ENCODE measurements around the gene KRTAP10-7. TPM values are rescaled to one million over a fixed set of nuclear protein-coding genes. Genes with fewer than 3 reads are reported as not detected.
"Not testable (repeated sequence)": the region's sequence is repeated elsewhere in the genome, so short reads cannot be mapped to it uniquely, and the experiment has no call there.

KRTAP10-7 gene
- total RNA-seq, 1 donor from 2014 or later: not detected

GRCh38 chr21:44643741-44644310, 43.4 kb downstream of the KRTAP10-7 start:
- Histone ChIP-seq H3K36me3 (no peaks in the 10 kb centered on the region), H3K4me3 (no peak overlapping the region), H3K9me3 (no peaks in the 10 kb centered on the region), H3K27me3 (ENCODE audit: low read depth) (peaks cover 13% of the 10 kb centered on the region), H3K27ac (no peak overlapping the region), H3K4me1 (no peaks in the 10 kb centered on the region)
- ATAC-seq (no peak), DNase-seq (no peak)
- intact Hi-C loops (cut with DNase I): no loop called here
- no peak for TF ChIP-seq CTCF (IDR thresholded peaks at IDR 0.05)

GRCh38 chr21:44644878-44645277, 44.5 kb downstream of the KRTAP10-7 start:
- no peak for TF ChIP-seq CTCF (IDR thresholded peaks at IDR 0.05)
- DNase-seq (no peak), ATAC-seq (no peak)
- H3K9me3 ChIP-seq: no peaks in the 10 kb centered on the region
- H3K27ac ChIP-seq: no peak overlapping the region
- no peak overlapping the region for H3K4me3 ChIP-seq
- peaks cover 2% of the 10 kb centered on the region for H3K27me3 ChIP-seq (ENCODE audit: low read depth)
- no peaks in the 10 kb centered on the region for H3K4me1 ChIP-seq
- intact Hi-C loops (cut with DNase I): no loop called here
- no peaks in the 10 kb centered on the region for H3K36me3 ChIP-seq

- H3K27me3 ChIP-seq (ENCODE audit: low read depth); H3K4me1 ChIP-seq; H3K4me3 ChIP-seq; ATAC-seq; DNase-seq; intact Hi-C loops (cut with DNase I); H3K27ac ChIP-seq; H3K36me3 ChIP-seq; H3K9me3 ChIP-seq: not testable (repeated sequence)
Measured at GRCh38 chr21:44646366-44647221, 46.2 kb downstream of the KRTAP10-7 start, which contains the start of gene KRTAP10-11. Gene KRTAP10-11 (plus strand): TSS chr21:44646414. CDS start chr21:44646459, 45 bp downstream.

- Histone ChIP-seq H3K36me3 (no peaks in the 10 kb centered on the region), H3K4me1 (no peaks in the 10 kb centered on the region), H3K27me3 (ENCODE audit: low read depth) (no peaks in the 10 kb centered on the region), H3K9me3 (no peaks in the 10 kb centered on the region), H3K27ac (no peak overlapping the region), H3K4me3 (no peak overlapping the region)
- no peak for DNase-seq
- no peak for TF ChIP-seq CTCF (IDR thresholded peaks at IDR 0.05)
- intact Hi-C loops (cut with DNase I): no loop called here
- ATAC-seq: no peak
Measured at GRCh38 chr21:44647222-44647552, 46.8 kb downstream of the KRTAP10-7 start.

GRCh38 chr21:44648557-44649311, 48.3 kb downstream of the KRTAP10-7 start:
- Histone ChIP-seq H3K36me3 (no peaks in the 10 kb centered on the region), H3K27ac (no peak overlapping the region), H3K4me3 (no peak overlapping the region), H3K27me3 (ENCODE audit: low read depth) (no peaks in the 10 kb centered on the region), H3K4me1 (no peaks in the 10 kb centered on the region), H3K9me3 (no peaks in the 10 kb centered on the region)
- DNase-seq (no peak), ATAC-seq (no peak)
- intact Hi-C loops (cut with DNase I): no loop called here
- TF ChIP-seq CTCF (IDR thresholded peaks at IDR 0.05): no peak

All from lower lobe of right lung (tissue), 2 donors.